Naive thymus-derived CD4-positive, alpha-beta T cell (primary cell): ENCODE data around the gene GOT2. TPM values are rescaled to one million over a fixed set of nuclear protein-coding genes. Genes with fewer than 3 reads are reported as not detected.
"Not testable (repeated sequence)": the region's sequence is repeated elsewhere in the genome, so short reads cannot be mapped to it uniquely, and the experiment has no call there.

Experiments used
- ATAC-seq: fragments of 150-1000 bp; cut with Tn5 transposase; 2 replicates; pipeline ENCODE4 v1.10.0; 2021; ENCODE audit warnings: mild to moderate bottlenecking, moderate library complexity
- CTCF ChIA-PET: fragments of 350-600 bp; sonication (Branson Sonifier 250); formaldehyde crosslinking; loops from one replicate; lab custom pipeline; 2021; ENCODE audit warnings: antibody characterized with exemption; lab: Charles Lee
- POLR2A ChIA-PET: fragments of 350-600 bp; sonication (Branson Sonifier 250); formaldehyde crosslinking; loops from one replicate; lab custom pipeline; 2021; ENCODE audit warnings: antibody characterized with exemption, inconsistent platforms; lab: Charles Lee
- DNase-seq, 9 donors: peaks; one replicate each; pipeline versions ENCODE4 v3.0.0 to v3.0.0-alpha.2; 2020 to 2022; ENCODE audit warnings: mixed read lengths in 1 of 9
- H3K27ac ChIP-seq: one replicate; pipeline ENCODE4 v1.7.0; 2013; ENCODE audit warnings: mild to moderate bottlenecking, low read depth, low read length, moderate library complexity
- H3K27me3 ChIP-seq, 2 donors: one replicate each; pipeline ENCODE4 v1.7.0; 2013; ENCODE audit warnings: low read length in 2 of 2, mild to moderate bottlenecking in 2 of 2, moderate library complexity in 2 of 2; ENCODE audit not compliant: control insufficient read depth in 2 of 2, insufficient read depth in 2 of 2
- H3K36me3 ChIP-seq, 3 experiments: 1 replicate in 2 of 3; 2 replicates in 1 of 3; pipeline ENCODE4 v1.7.0; 2013; ENCODE audit warnings: low read length in 3 of 3, mild to moderate bottlenecking in 3 of 3, moderate library complexity in 1 of 3; ENCODE audit not compliant: insufficient read depth in 3 of 3, control insufficient read depth in 2 of 3
- H3K4me1 ChIP-seq, 2 donors: one replicate each; pipeline ENCODE4 v1.7.0; 2013; ENCODE audit warnings: low read length in 2 of 2, mild to moderate bottlenecking in 2 of 2, moderate library complexity in 1 of 2; ENCODE audit not compliant: control insufficient read depth in 2 of 2, insufficient read depth in 2 of 2
- H3K4me3 ChIP-seq: 2 replicates; pipeline ENCODE4 v1.7.0; 2013; ENCODE audit warnings: mild to moderate bottlenecking, low read length
- H3K9me3 ChIP-seq, 3 experiments: 1 replicate in 2 of 3; 2 replicates in 1 of 3; pipeline ENCODE4 v1.7.0; 2013; ENCODE audit warnings: low read length in 3 of 3; ENCODE audit not compliant: control insufficient read depth in 2 of 3
- H3K27ac Mint-ChIP-seq, 9 donors: one replicate each; pipeline ENCODE4 v1.8.0; 2020 to 2022; ENCODE audit warnings: mixed read lengths in 9 of 9, mild to moderate bottlenecking in 8 of 9, moderate library complexity in 5 of 9, inconsistent platforms in 2 of 9
- H3K27me3 Mint-ChIP-seq, 5 donors: one replicate each; pipeline ENCODE4 v1.8.0; 2021 to 2022; ENCODE audit warnings: mixed read lengths in 5 of 5, mild to moderate bottlenecking in 1 of 5
- H3K36me3 Mint-ChIP-seq, 5 donors: one replicate each; pipeline ENCODE4 v1.8.0; 2020 to 2022; ENCODE audit warnings: mixed read lengths in 5 of 5, mild to moderate bottlenecking in 3 of 5, inconsistent platforms in 1 of 5
- H3K4me1 Mint-ChIP-seq, 7 donors: one replicate each; pipeline ENCODE4 v1.8.0; 2020 to 2022; ENCODE audit warnings: mixed read lengths in 7 of 7, mild to moderate bottlenecking in 3 of 7, inconsistent platforms in 1 of 7
- H3K4me3 Mint-ChIP-seq, 10 donors: one replicate each; pipeline ENCODE4 v1.8.0; 2020 to 2022; ENCODE audit warnings: mild to moderate bottlenecking in 10 of 10, mixed read lengths in 10 of 10, moderate library complexity in 6 of 10, inconsistent platforms in 2 of 10
- H3K9me3 Mint-ChIP-seq, 11 donors: one replicate each; pipeline ENCODE4 v1.8.0; 2020 to 2022; ENCODE audit warnings: mixed read lengths in 11 of 11, mild to moderate bottlenecking in 4 of 11, inconsistent platforms in 1 of 11, moderate library complexity in 1 of 11
- intact Hi-C, 2 donors: fragments of 100-400 bp; cut with micrococcal nuclease; formaldehyde crosslinking; loops; one replicate each; pipeline ENCODE4 v1.15.1; 2023
- polyA plus RNA-seq, 2 donors: library from polyadenylated mRNA; unstranded; fragments of 300-500 nt; fragmentation: Illumina TruSeq; gene quantifications; one replicate each; pipeline ENCODE4 v1.2.3, GENCODE V29; 2021
- total RNA-seq, 6 experiments: library from RNA in 5 of 6; stranded (reverse) in 5 of 6; gene quantifications; 1 replicate in 5 of 6; 2 replicates in 1 of 6; pipeline ENCODE4 v1.2.3 and lab custom pipeline; 2021 to 2026

The GOT2 gene
- total and polyA plus RNA-seq, 7 experiments from 2014 or later, result 24.3 to 90.1 (median 38.1) TPM

DNA sequence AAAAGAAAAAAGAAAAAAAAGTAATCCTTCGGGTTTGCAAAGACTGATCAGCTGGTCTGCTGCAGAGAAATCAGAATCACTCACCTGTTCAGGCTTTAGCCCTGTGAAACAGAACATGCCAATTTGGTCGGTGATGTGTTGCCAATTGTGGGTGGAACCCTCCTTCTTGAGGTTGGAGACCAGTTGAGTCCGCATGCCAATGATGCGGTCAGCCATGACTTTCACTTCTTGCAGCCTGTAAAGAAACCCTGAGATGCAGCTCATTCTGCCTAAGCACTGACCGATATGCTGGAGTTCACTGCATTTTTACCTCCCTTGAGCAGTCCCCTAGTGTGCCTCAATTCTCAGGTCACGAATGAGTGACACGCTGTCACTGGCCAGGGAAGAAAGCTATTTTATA is 24.8 kb downstream of the GOT2 start:
- intact Hi-C loops, result no loop called here
- no peaks in the 10 kb centered on the region for H3K4me1 Mint-ChIP-seq
- H3K27me3 Mint-ChIP-seq, result no peaks in the 10 kb centered on the region
- Histone ChIP-seq H3K36me3 (peaks cover 0 to 45% (median 5%) of the 10 kb centered on the region in 3 experiments), H3K4me3 (no peak overlapping the region), H3K4me1 (no peaks in the 10 kb centered on the region), H3K27ac (no peak overlapping the region), H3K9me3 (no peaks in the 10 kb centered on the region), H3K27me3 (no peaks in the 10 kb centered on the region)
- peaks cover 4 to 54% (median 26%) of the 10 kb centered on the region in 5 donors for H3K36me3 Mint-ChIP-seq
- ChIA-PET POLR2A (no interaction called here), CTCF (no interaction called here)
- no peak overlapping the region for H3K27ac Mint-ChIP-seq
- ATAC-seq (no peak), DNase-seq (no peak)
- no peak overlapping the region for H3K4me3 Mint-ChIP-seq
- H3K9me3 Mint-ChIP-seq, result peaks cover 0 to 3% (median 0%) of the 10 kb centered on the region in 11 donors

DNA sequence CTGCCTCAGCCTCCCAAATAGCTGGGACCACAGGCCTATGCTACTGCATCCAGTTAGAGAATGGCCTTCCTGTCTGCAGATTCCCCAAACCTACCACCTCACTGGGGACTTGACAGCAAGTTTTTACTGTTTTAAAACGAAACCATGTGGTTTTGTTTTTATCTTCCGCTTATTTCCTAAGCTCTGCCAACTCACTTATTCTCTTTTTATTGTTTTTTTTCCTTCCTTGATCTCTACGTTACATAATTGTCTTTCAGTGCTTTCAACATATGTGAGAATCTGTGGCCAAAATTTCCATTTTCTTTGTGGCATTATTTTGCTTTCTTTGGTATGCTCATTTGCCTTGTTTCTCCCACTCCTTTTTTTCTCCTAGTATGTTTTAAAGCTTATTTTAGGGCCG is 35.0 kb downstream of the GOT2 start:
- H3K4me3 Mint-ChIP-seq, result peak overlapping the region in 4 of 10 donors; percentile 33 to 73 (median 55)
- peaks cover 0 to under 1% (median under 1%) of the 10 kb centered on the region in 5 donors for H3K36me3 Mint-ChIP-seq
- POLR2A ChIA-PET, result interaction anchor here (0.6 kb wide), 1 partner anchor 714 kb away, joined by 3 read pairs; no protein-coding TSS in a partner anchor

DNA sequence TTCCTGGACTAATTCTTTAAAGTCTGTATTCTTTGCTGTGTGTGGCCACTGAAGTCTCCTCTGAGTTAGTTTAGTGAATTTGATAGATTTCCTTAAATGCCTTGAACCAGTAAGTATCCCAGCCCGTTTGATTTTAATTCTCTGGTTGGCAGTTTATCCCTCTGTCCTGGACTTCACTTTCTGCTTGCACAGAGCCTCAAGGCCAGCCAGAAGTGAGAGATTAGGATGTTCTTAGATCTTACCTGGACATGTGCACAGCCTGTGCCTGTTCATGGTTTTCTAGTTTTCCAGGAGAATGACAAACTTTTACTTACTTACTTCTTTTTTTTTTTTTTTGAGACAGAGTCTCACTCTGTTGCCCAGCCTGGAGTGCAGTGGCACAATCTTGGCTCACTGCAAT is 38.7 kb downstream of the GOT2 start:
- Histone ChIP-seq H3K4me1 (no peaks in the 10 kb centered on the region), H3K9me3 (no peaks in the 10 kb centered on the region), H3K4me3 (no peak overlapping the region), H3K27ac (no peak overlapping the region), H3K27me3 (no peaks in the 10 kb centered on the region), H3K36me3 (no peaks in the 10 kb centered on the region)
- ChIA-PET POLR2A (no interaction called here), CTCF (no interaction called here)
- intact Hi-C loops, result no loop called here
- DNase-seq (no peak), ATAC-seq (no peak)
- Mint-ChIP-seq H3K4me3 (no peak overlapping the region), H3K27me3 (peaks cover 0 to 10% (median 4%) of the 10 kb centered on the region in 5 donors), H3K27ac (no peak overlapping the region), H3K9me3 (peaks cover 0 to 10% (median 4%) of the 10 kb centered on the region in 11 donors), H3K4me1 (peaks cover 0 to 5% (median 4%) of the 10 kb centered on the region in 7 donors), H3K36me3 (peaks cover 3 to 8% (median 4%) of the 10 kb centered on the region in 5 donors)

More for the DNA sequence above, 35.0 kb downstream of the GOT2 start:
- intact Hi-C loops, result no loop called here
- peaks cover 0 to 5% (median 4%) of the 10 kb centered on the region in 7 donors for H3K4me1 Mint-ChIP-seq
- DNase-seq, result no peak
- Histone ChIP-seq H3K4me1 (no peaks in the 10 kb centered on the region), H3K36me3 (no peaks in the 10 kb centered on the region), H3K9me3 (no peaks in the 10 kb centered on the region), H3K4me3 (no peak overlapping the region), H3K27me3 (no peaks in the 10 kb centered on the region), H3K27ac (no peak overlapping the region)
- H3K27ac Mint-ChIP-seq, result peak overlapping the region in 7 of 9 donors; percentile 48 to 87 (median 70)
- CTCF ChIA-PET, result interaction anchor here (0.6 kb wide), 1 partner anchor 47 kb away, joined by 3 read pairs; no protein-coding TSS in a partner anchor
- no peak for ATAC-seq
- H3K9me3 Mint-ChIP-seq, result peaks cover 0 to 2% (median 0%) of the 10 kb centered on the region in 11 donors
- H3K27me3 Mint-ChIP-seq, result peaks cover 0 to 5% (median 0%) of the 10 kb centered on the region in 5 donors

DNA sequence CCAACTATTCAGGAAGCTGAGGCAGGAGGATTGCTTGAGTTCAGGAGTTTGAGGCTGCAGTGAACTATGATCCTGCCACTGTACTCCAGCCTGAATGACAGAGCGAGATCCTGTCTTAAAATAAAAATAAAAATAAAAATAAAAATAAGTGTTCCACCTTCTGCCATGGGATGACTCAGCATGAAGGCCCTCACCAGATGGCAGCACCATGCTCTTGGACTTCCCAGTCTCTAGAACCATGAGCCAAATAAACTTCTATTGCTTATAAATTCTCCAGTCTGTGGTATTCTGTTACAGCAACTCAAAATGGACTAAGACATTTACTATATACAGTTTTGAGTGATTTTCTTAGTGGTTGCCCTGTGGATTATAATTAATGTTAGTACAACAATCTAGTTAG is 41.7 kb downstream of the GOT2 start:
- ATAC-seq (no peak), DNase-seq (no peak)
- Mint-ChIP-seq H3K4me1 (no peaks in the 10 kb centered on the region), H3K9me3 (peaks cover 0 to 10% (median 4%) of the 10 kb centered on the region in 11 donors), H3K4me3 (no peak overlapping the region), H3K27ac (no peak overlapping the region), H3K36me3 (peaks cover 3 to 8% (median 6%) of the 10 kb centered on the region in 5 donors), H3K27me3 (peaks cover 0 to 22% (median 4%) of the 10 kb centered on the region in 5 donors)
- intact Hi-C loops, result no loop called here
- Histone ChIP-seq H3K9me3 (no peaks in the 10 kb centered on the region), H3K27ac (no peak overlapping the region), H3K36me3 (no peaks in the 10 kb centered on the region), H3K4me1 (no peaks in the 10 kb centered on the region), H3K4me3 (no peak overlapping the region), H3K27me3 (no peaks in the 10 kb centered on the region)
- ChIA-PET POLR2A (no interaction called here), CTCF (no interaction called here)

DNA sequence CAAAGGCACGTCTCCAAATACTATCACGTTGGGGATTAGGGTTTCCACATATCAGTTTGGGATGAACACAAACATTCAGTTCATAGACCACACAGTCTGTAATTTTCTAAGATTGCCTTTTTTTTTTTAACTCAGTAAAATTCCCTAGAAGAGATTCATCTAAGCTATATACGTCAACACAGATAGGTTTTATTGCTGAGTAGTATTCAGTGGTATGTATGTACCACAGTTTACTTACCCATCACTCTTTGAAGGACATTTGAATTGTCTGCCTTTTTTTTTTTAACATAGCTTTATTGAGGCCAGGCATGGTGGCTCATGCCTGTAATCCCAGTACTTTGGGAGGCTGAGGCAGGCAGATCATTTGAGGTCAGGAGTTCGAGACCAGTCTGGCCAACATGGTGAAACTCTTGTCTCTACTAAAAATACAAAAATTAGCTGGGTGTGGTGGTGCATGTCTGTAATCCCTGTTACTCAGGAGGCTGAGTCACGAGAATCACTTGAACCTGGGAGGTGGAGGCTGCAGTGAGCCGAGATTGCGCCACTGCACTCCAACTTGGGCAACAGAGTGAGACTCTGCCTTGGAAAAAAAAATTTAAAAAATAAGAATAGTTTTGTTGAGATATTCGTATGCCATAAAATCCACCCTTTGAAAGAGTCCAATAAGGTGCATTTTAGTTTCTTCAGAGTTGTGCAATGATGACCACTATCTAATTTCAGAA is 47.0 kb downstream of the GOT2 start:
- H3K27ac Mint-ChIP-seq, CTCF ChIA-PET, DNase-seq, POLR2A ChIA-PET, H3K36me3 Mint-ChIP-seq, H3K9me3 ChIP-seq, ATAC-seq, H3K9me3 Mint-ChIP-seq, intact Hi-C loops, H3K36me3 ChIP-seq, H3K27me3 ChIP-seq, H3K27ac ChIP-seq, H3K4me3 ChIP-seq: not testable (repeated sequence)
- Mint-ChIP-seq H3K4me1 (peaks cover 6 to 24% (median 18%) of the 10 kb centered on the region in 7 donors), H3K27me3 (peaks cover 0 to 17% (median 4%) of the 10 kb centered on the region in 5 donors), H3K4me3 (peak overlapping the region in 2 of 10 donors; percentile 32 to 59)
- peaks cover 12 to 20% of the 10 kb centered on the region in 2 donors for H3K4me1 ChIP-seq

DNA sequence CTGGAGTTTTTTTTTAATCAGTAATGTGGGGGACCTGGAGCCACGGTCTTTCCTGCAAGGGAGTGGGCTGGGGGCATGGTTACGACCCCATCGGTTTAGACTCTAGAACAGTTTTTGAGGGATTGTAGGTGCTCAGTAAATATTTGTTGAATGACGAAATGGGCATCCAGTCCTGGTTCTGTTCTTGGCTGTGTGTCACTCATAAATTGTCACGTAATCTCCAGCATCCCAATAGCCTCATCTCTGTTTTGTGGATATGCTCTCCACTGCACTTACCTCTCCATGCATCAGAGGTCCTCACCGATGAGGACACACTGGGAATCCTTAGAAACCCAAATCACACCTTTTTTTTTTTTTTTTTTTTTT is 49.0 kb downstream of the GOT2 start:
- peak overlapping the region; percentile 78 for H3K4me3 ChIP-seq

More for the DNA sequence above, 49.0 kb downstream of the GOT2 start:
- ChIA-PET POLR2A (interaction anchor here (0.6 kb wide), 1 partner anchor 13 kb away, joined by 3 read pairs; no protein-coding TSS in a partner anchor), CTCF (interaction anchor here (0.5 to 0.6 kb wide), 2 partner anchors 46 to 51 kb away, joined by 3 read pairs; no protein-coding TSS in a partner anchor)
- Mint-ChIP-seq H3K36me3 (peaks cover 0 to 11% (median 0%) of the 10 kb centered on the region in 5 donors), H3K4me3 (peak overlapping the region; percentile 86 to 95 (median 91)), H3K4me1 (peaks cover 6 to 27% (median 22%) of the 10 kb centered on the region in 7 donors), H3K27ac (peak overlapping the region in 6 of 9 donors; percentile 52 to 91 (median 87)), H3K9me3 (no peaks in the 10 kb centered on the region), H3K27me3 (peaks cover 0 to 10% (median 0%) of the 10 kb centered on the region in 5 donors)
- Histone ChIP-seq H3K4me1 (peaks cover 12 to 20% of the 10 kb centered on the region in 2 donors), H3K27ac (peak overlapping the region; percentile 71), H3K36me3 (peaks cover 0 to 4% (median 0%) of the 10 kb centered on the region in 3 experiments), H3K9me3 (no peaks in the 10 kb centered on the region), H3K27me3 (no peaks in the 10 kb centered on the region)
- ATAC-seq (no peak), DNase-seq (no peak)
- intact Hi-C loops, result loop anchor here in 1 of 2 donors (2.0 kb wide), 1 partner anchor 72 kb away; no protein-coding TSS in a partner anchor
